ENCODE measurements around the gene EZH2.

Gene EZH2

DNA sequence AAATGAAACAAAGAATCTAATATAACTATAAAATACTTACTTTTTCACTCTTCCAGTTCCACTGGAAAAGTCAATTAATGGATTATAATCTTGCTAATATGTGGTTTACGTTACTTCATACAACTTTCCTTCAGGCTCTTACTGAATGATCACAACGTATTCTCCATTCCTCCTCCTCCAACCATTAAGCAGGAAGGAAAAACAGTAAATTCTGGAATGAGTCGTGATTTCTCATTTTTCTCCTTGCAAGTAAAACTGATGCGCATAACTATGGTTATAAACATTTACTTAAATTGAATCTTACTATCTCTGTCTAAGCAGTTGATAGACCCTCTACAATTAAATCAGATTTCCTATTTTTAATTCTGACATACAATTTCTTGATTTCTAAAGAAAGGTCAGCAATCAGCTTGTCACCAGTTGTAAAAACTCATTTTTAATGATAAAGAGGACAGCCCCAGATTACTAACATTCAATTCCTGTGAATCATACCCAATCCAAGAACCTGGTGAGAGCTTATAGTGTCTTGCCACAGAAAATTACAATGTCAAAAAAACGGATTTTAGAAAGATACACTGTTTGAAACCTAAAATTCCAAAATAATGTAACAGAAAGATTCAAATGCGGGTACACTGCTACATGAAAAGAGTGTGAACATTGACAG is 64.3 kb downstream of the EZH2 start:
- TF ChIP-seq GATA2 (IDR thresholded peaks at IDR 0.05; ENCODE audit: low read depth, low read length) (no peak), GATA3 (IDR thresholded peaks at IDR 0.05; ENCODE audit: low read depth, low read length) (no peak)

DNA sequence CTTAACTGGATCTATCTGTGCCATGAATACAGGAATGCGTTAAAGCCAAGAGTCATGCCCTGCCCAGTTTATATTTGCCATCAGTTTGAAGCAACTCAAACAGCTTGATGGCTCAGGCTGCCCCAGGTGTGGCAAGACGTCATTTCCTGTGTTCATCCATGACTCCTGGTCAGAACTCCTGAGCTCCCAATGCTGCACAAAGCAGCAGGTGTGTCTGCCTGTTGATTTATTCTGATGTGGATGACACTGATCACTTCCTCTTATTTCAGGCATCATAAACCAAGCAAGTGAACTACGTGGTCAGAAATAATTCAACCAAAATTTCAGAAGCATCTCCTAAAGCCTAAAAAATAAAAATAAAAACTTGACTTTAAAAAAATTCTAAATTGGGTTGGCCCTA is 68.5 kb downstream of the EZH2 start:
- no peak for TF ChIP-seq GATA3 (IDR thresholded peaks at IDR 0.05; ENCODE audit: low read depth, low read length)
- no peak for TF ChIP-seq GATA2 (IDR thresholded peaks at IDR 0.05; ENCODE audit: low read depth, low read length)

DNA sequence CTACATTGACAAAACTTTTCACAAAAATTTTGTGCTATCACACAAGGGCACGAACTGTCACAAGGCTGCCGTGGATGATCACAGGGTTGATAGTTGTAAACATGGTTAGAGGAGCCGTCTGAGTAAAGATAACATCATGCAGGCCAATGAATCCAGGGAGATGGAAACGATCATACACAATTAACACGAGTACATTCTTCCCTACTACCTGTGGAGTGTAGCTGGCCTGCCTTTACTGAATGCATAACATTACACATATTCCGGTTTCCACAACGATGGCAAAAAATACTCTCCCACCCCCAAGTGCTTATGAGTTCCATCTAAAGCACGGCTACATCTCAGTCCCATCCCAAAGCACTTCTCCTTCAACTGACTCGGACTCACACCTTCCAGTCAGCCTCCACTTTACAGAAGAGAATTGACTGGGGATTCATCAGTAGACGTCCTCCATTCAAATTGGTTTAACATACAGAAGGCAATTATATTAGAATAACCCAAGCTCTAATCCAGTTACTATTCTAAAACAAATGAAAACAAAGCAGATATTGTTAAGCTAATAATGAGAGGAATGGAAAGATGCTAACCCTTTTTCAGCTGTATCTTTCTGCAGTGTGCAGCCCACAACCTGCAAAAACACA is 69.0 kb downstream of the EZH2 start:
- no peak for TF ChIP-seq GATA3 (IDR thresholded peaks at IDR 0.05; ENCODE audit: low read depth, low read length)
- TF ChIP-seq GATA2 (IDR thresholded peaks at IDR 0.05; ENCODE audit: low read depth, low read length) = peak; percentile 44; the same call in 1 of the 2 replicates

DNA sequence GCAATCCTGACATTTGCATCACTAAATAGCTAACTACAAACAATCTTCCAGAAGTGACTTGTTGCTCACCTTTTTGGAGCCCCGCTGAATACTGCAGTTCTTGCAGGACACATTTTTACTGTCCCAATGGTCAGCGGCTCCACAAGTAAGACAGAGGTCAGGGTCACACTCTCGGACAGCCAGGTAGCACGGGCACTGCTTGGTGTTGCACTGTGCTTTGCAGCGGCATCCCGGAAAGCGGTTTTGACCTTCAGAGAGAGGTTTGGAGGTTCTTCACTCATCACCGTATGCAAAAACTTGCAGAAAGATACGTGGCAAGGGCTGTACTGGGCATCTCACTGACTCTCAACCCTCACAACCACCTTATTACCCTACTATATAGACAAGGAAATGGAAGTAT is 70.2 kb downstream of the EZH2 start:
- TF ChIP-seq GATA3 (IDR thresholded peaks at IDR 0.05; ENCODE audit: low read depth, low read length) = no peak
- TF ChIP-seq GATA2 (IDR thresholded peaks at IDR 0.05; ENCODE audit: low read depth, low read length) = no peak

DNA sequence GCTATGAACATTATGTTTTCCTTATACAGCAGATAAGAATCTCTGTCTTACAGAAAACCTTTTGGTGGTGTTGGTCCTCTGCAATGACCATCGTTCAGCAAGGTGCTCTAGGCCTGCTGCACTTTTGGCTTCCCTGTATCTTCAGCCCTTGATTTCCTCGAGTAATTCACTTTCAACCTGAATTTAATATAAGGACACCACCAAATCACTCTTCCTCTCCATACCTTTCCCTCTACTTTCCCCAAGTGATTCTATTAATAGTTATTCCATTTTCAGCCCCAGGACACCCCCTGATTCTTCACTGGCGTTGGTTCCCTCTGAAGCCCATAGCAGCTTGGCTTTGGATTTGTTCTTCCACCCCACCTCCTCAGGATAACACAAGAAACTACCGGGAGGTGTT is 72.2 kb downstream of the EZH2 start:
- TF ChIP-seq GATA3 (IDR thresholded peaks at IDR 0.05; ENCODE audit: low read depth, low read length) (no peak), GATA2 (IDR thresholded peaks at IDR 0.05; ENCODE audit: low read depth, low read length) (no peak)

DNA sequence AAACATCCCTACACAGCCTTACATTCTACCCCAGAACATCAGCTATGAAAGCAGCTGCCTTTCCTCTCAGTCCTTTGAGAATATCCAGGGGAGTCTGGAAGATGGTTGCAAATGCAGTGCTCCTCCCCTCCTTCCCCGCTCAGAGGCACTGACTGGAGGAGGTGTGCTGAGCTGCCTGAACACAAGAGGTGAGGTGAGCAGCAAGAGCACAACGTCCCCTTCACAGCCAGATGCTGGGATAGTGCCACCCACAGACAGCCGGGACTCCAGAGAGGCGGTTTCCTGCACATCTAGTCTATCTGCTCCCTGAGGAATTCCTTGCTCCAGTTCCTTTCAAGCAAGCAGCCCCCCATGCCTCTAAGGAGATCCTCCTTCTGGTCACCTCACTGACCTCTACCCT is 74.2 kb downstream of the EZH2 start:
- TF ChIP-seq GATA3 (IDR thresholded peaks at IDR 0.05; ENCODE audit: low read depth, low read length) (no peak), GATA2 (IDR thresholded peaks at IDR 0.05; ENCODE audit: low read depth, low read length) (no peak)

DNA sequence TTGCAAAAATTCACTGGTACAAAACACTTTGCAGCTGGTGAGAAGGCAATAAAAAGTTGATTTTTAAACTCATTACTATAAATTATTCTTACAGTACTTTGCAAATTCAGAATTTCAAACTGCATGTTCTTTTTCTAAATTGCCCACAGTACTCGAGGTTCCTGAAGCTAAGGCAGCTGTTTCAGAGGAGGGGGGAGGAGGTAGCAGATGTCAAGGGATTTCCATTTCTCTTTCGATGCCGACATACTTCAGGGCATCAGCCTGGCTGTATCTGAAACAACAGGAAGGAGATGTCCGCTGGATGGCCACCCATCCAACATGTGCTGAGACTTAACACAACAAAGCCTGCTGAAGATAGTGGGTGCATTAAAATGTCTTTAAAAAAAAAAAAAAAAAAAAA is 76.7 kb downstream of the EZH2 start:
- TF ChIP-seq GATA3 (IDR thresholded peaks at IDR 0.05; ENCODE audit: low read depth, low read length) (no peak), GATA2 (IDR thresholded peaks at IDR 0.05; ENCODE audit: low read depth, low read length) (no peak)

DNA sequence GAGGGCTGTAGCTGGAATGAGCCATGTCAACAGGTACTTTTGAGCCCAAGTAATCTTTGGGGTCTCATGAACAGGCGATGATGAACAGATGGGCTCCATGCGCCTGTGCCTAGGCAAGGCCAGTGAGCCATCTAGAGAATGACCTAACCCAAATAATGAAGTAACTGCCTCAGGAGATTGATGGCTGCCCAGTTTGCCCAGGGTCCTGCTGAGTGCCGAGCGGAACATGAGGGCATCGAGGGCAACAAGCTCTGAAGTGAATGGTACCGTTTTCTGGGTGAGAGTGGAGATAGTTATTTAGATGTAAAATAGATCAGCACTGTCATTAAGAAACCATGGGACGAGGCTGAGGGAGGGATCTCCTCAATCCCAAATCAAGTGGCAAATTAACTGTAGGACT is 77.9 kb downstream of the EZH2 start:
- TF ChIP-seq GATA2 (IDR thresholded peaks at IDR 0.05; ENCODE audit: low read depth, low read length) = no peak

DNA sequence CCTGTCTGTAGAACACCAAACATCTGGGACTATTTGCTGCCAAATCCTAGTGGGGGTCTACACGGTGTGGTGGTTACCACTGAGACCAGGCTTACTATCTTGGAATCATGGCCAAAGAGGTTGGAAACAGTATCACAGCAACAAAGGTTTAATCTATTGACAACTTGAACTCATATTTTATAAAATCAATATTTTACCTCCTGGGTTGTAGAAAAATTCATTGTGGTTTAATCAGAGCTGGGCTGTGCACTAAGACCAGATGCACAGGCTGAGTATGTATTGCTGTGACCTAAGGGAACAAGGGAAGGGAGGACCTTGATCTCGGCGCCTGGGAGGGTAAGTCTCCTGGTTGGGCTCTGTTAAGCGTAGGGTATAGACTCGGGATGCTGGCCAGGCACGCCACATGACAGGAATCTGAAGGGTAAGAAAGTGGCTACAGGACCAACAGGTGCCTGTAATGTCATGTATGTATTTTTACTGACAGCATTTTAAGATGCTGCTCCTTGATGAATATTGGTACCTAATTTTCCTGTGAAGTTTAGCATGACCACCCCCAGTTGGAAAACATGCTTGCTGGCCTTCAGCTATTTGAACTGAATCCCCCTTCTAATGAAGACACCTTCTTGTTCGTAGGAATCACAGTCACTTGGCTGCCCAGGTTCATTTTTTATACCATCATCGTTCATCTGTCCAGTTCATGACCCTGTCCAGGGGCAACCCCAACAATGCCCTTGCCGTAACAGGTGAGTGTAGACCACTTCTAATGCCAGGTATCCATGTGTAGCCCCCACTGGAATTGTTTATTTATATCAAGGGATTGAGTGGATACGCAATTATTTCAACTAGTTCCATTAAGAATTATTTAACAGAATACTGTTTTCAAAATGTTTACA is 79.5 kb downstream of the EZH2 start:
- no peak for TF ChIP-seq GATA3 (IDR thresholded peaks at IDR 0.05; ENCODE audit: low read depth, low read length)
- no peak for TF ChIP-seq GATA2 (IDR thresholded peaks at IDR 0.05; ENCODE audit: low read depth, low read length)

DNA sequence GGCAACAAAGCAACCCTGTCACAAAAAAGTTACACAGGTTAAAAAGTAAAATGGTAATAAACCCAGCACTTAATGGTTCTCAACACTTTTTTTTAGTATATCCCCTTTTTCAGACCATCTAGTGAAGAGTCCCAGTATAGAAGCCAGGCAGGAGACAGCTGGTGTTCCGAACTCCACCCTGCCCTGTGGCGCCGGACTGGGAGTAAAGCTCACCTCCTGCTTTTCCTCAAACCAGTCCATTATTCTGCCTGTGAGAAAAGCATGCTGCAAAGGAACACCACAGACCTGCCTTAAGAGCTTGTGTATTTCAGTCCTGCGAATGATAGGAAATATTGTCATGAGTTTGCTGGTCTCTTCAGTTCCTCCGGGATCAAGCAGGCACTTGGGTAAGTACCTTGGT is 81.0 kb downstream of the EZH2 start:
- TF ChIP-seq GATA3 (IDR thresholded peaks at IDR 0.05; ENCODE audit: low read depth, low read length) (no peak), GATA2 (IDR thresholded peaks at IDR 0.05; ENCODE audit: low read depth, low read length) (no peak)

DNA sequence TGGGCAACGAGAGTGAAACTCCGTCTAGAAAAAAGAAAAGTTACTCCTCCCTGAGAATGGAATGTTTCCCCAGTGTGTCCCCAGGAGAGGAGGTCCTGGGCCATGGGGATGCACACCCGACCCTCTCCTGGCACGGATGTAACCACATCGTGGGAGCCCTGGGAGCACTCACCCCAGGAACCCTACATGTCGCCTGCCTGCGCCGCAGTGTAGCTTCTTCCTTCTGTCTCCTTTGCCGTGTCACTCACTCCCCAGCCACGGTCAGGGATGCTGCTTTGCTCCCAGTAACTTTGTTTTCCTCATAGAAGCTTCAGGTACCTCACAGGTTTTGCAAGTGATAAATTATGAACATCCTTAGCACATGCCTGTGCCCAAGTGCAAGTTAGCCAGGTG is 82.0 kb downstream of the EZH2 start:
- TF ChIP-seq GATA2 (IDR thresholded peaks at IDR 0.05; ENCODE audit: low read depth, low read length) (no peak), GATA3 (IDR thresholded peaks at IDR 0.05; ENCODE audit: low read depth, low read length) (no peak)

DNA sequence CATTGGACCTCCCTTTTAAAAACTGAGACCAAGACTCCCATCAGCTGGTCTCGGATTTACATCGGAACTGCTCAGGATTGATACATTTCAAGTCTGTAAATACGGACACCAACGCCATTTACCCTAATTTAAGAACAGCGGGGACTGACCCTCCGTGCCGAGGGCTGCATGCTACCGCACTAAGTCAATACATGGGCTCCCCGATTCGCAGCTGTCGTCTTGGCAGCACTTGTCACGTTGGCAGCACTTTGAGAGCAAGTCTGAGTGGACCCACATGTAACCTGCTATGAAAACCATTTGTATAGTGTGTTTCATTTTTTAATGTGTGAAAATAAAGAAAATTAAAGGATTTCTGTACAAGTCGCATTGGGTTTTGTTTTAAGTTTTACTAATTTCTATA is 83.4 kb downstream of the EZH2 start:
- TF ChIP-seq GATA2 (IDR thresholded peaks at IDR 0.05; ENCODE audit: low read depth, low read length) = no peak
- TF ChIP-seq GATA3 (IDR thresholded peaks at IDR 0.05; ENCODE audit: low read depth, low read length) = no peak

DNA sequence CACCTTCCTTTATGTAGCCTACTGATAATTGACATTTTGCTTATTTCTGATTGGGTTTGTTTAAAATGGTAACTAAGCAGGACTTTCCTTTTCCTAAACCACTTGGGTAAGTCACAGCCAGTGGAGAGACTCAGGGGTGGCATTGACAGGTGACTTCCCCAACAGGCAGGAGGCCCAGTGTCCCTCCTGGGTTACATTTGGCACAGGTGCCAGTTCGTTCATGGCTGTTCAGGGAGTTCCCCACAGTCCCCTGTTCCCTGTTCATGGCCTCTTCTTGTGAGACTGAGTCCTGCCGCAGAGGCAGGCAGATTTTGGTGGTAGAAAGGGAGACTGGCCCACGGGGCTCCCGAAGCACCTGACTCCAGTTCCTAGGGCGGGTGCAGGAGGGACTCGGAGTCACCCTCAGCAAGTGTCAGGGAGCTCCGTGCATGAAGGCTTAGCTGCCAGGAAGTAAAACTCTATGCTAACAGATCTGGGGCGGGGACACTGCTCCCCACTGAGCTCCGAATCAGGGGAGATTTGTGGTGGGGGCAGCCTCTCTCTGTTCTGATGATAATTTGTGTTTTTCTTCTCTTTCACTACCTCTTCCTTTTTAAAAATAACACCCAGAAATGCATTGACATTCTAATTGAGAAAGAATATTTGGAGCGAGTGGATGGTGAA is 84.1 kb downstream of the EZH2 start:
- TF ChIP-seq GATA2 (IDR thresholded peaks at IDR 0.05; ENCODE audit: low read depth, low read length) (no peak), GATA3 (IDR thresholded peaks at IDR 0.05; ENCODE audit: low read depth, low read length) (no peak)

DNA sequence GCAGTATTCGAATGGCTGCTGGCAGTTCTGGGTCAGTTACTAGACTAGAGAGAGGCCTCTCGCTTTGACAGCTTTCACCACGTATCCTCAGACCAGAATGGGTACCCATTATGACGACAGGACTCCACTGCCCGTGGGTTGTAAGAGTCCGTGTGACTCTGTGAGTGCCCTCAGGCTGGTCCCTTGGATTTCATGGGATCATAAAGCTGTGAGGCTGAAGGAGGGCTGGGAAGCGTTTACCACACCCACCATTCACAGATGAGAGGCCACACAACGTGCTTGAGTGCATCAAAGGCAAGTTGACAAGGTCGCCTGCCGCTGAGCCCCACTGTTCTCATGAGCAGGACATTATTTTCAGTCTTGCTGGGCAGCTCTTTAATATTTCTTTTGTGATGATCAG is 87.2 kb downstream of the EZH2 start:
- TF ChIP-seq GATA3 (IDR thresholded peaks at IDR 0.05; ENCODE audit: low read depth, low read length) (no peak), GATA2 (IDR thresholded peaks at IDR 0.05; ENCODE audit: low read depth, low read length) (no peak)

All from SH-SY5Y (cell line).